Stimulated activated CD8-positive, alpha-beta memory T cell treated with anti-CD3 and anti-CD28 coated beads, Interleukin-7, amount 100 ng/mL, for 1 hour (primary cell): ENCODE data around the gene PDCD6IP.

Experiments used
- DNase-seq, 2 donors: peaks; one replicate each; pipeline ENCODE4 v3.0.0-alpha.2; 2020; ENCODE audit warnings: low read depth in 2 of 2

PDCD6IP gene

DNA sequence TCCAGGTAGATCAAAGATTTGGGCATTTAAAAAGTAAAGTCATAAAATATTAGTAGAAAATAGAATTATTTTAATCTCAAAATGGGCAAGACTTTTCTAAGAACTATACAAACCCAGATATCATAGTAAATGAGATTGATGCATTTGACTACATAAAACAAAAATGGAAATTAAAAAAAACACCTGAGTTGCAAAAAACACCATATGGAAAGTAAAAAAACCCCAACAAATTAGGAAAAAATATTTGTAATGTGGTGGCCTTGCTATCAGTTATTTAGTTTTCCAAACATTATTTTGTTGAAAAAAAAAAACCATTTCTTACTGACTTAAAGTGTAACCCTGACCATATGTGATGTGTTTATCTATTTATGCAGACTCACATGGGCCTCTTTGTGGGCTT is 97.2 kb downstream of the PDCD6IP start:
- no peak for DNase-seq

GRCh38 chr3:33897306-33897705 is 98.9 kb downstream of the PDCD6IP start:
- no peak for DNase-seq

DNA sequence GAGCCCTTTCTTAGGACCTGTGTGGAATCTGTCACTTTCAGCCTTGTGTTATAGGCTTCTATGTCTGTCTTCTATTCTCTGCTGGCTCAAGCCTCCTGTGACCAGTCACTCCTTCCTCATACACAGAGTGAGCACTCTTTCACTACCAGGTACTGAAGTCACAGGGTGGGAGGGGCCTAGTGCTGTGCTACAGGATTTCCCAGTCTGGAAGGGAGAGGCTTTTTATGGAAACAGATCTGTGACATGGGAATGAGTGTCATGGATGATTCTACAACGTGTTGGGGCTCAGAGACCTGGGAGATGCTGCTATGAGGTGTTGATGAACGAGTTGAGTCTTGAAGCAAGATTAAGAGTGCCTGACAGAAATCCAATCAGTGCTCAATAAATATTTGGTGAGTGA is 100.5 kb downstream of the PDCD6IP start:
- no peak for DNase-seq

DNA sequence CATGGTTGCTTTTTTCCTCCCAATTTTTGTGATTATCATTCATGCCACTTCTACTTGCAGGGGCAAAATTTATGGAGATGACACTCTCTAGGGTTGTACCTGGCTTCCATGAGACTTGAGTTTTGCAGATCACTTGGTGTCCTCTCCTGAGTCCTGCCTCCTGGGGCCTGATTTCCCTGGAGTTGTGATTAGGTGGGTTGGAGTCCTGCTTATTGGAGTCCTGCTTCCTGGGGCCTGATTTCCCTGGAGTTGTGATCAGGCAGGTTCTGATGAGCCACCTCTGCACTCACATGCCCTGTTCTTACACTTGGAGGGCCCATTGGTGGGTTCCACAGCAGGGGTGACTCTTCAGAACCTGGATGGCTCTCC is 102.0 kb downstream of the PDCD6IP start:
- no peak for DNase-seq

DNA sequence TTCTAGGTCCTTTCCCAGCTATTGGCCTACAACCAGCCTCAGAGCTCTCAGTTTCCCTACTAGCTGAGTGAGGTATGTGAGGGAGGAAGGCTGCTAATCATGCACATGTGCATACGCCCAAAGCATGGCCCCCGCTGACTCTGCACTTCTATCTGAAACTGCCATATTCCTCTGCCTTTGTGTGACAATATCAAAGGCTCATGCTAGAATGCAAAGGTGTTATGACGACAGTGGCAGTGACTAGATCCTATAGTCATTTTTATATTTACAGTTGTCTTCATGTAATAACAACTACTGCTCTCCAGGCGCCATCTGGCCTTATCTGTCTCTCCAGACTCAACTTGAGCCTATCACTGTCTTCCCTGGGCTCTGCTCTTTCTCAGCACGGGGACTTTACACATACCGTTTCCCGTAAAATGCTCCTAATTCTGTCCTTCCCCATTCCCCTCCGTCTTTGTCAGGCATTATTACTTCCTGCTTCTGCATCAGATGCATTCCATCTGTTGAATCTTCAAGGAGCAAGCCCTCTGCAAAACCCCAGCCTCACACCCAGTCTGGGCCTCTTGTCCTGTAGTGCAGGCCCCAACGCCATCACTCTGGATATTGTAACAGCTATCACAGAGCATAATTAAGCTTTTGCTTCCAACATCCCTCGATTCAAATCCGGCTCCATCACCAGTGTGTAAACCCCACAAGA is 102.5 kb downstream of the PDCD6IP start:
- no peak for DNase-seq

GRCh38 chr3:33901862-33902563 is 103.6 kb downstream of the PDCD6IP start:
- no peak for DNase-seq

DNA sequence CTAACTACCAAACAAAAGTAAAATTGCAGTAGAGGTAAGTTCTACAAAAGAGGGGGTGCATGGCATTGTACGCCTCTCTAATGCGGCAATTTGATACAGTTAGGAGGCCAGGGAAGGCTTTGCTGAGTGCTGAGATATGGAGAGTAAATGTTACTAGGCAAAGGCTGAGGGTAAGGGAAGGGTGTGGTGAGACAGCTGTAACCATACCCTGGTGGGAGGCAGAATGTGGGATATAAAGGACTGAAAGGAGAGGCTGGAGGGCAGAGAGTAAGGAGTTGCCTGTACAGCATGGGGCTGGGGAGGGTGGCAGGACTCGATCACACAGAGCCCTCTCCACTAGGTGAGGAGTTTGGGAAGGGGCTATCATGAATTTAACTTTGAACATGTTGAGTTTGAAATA is 106.3 kb downstream of the PDCD6IP start:
- no peak for DNase-seq

- no peak for DNase-seq
These were observed 109.9 kb downstream of the PDCD6IP start for GRCh38 chr3:33908250-33908851.

DNA sequence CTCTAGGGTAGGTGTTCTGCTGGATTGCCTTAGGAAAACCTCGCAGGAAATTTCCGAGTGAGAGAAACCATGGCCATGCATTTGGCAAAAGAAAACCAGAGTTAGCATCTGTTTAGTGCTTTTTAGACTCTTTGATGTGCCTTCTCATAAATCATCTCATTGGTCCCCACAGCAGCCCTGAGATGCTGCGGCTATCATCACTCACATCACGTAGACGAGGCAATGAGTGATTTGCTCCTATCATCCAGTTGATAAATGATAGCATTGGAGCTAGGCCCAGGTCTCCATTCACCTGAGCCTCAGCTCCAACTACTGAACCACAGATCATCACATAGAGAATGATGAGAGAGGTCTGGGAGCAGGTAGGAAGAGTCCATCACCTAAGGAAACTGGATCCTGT is 111.1 kb downstream of the PDCD6IP start:
- DNase-seq, result no peak

GRCh38 chr3:33910031-33910430 is 111.6 kb downstream of the PDCD6IP start:
- DNase-seq, result no peak

GRCh38 chr3:33911525-33912322 is 113.3 kb downstream of the PDCD6IP start:
- DNase-seq, result no peak

DNA sequence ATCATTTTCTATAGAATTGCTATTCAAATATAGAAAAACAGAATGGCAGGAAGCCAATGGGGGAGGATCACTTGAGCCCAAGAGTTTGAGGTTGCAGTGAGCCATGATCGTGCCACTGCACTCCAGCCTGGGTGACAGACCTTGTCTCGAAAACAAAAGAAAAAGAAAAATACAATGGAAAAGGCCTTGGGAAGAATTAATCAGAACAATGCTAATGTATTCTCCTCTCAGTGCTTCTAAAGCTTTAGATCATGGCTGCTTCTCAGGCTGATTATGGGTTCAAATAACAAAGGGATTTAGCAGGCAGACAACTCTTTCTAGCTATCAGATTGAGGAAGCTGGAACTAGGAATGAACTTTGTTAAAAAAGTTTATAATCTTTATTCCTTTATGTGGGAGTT is 115.8 kb downstream of the PDCD6IP start:
- no peak for DNase-seq

DNA sequence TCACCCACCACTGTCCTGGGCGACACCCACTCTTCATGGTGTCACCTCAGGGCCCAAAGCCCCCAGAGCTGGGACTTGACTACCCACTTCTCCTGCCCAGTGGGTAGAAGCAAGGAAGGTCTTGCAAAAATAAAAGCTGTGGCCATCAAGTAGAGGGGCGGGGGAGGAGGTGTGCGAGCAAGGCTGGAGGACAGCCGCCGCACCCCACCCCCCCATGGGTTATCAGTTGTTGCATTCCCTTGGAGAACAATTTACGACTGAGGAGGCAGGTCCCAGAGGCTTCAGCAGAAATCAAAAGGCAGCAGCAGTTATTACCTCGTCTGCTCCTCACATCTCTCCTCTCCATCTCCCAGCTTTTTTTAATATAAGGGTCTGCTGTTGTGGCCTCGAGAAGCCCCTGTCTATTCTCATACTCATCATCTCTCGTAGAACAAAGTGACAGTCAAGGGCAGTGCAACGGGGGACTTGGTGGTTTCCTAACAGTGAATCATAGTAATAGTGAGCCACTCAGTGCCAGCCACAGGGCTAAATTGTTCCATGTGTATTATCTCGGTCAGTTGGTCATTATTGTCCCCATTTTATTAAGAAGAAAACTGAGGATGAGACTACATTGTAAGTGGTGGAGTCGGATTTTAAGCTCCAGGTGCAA is 116.4 kb downstream of the PDCD6IP start:
- DNase-seq, result no peak

DNA sequence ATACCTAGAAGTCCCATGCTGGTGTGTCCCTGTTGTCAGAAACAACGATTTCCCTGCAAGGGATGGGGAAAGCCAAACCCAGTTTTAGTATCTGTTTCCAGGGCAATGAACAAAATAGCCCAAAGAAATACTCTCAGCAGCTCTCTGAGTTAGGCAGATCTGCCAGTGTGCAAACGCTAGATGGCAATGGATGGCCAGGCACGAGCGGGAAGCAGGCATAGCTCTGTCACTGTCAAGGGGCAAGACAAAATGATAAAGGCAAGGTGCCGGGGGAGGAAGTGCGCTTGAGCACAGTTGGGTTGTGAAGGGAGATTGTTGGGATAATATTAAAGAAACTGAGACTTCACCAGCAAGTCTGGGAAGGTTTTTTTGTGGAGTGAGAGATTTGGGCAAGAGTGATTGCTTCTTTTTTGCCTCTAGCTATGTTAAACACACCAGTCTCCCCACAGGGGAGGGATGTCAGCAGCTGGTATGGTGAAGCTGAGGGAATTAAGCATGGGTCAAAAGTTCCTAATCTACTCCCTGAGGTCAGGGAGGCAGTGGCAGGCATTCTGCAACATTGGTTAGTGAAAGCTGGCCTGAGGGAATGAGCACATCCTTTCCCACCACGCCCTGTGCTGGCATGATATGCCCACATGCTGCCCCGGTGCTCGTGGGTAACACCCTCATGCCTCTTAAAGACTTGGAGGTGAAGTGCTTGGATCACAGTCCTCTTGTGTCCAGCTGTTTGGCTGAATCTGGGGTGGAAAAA is 117.5 kb downstream of the PDCD6IP start:
- no peak for DNase-seq

- no peak for DNase-seq
These were observed 119.8 kb downstream of the PDCD6IP start for GRCh38 chr3:33918126-33918756.
